OCI-LY1 (cell line): ENCODE measurements around the gene CROCC.

Experiments
- H2AFZ ChIP-seq: fragments of 200-600 bp; sonication (generic), shearing (Covaris generic); 2 replicates; pipeline ENCODE4 v1.6.0; 2014; ENCODE audit warnings: antibody characterized with exemption, mild to moderate bottlenecking, low read length
- H3F3A ChIP-seq: fragments of 200-600 bp; sonication (generic), shearing (Covaris generic); 2 replicates; pipeline ENCODE4 v1.6.0; 2014; ENCODE audit warnings: mild to moderate bottlenecking, antibody characterized with exemption, low read length, moderate library complexity; ENCODE audit not compliant: insufficient read depth
- H3K27ac ChIP-seq: fragments of 200-600 bp; sonication (generic); 2 replicates; pipeline ENCODE4 v1.5.1; 2014; ENCODE audit warnings: low read length, mixed run types, mild to moderate bottlenecking, low read depth; ENCODE audit not compliant: poor library complexity, severe bottlenecking
- H3K27me3 ChIP-seq: fragments of 200-600 bp; sonication (generic); 2 replicates; pipeline ENCODE4 v1.6.0; 2014; ENCODE audit warnings: antibody characterized with exemption, mild to moderate bottlenecking, low read length, moderate library complexity; ENCODE audit not compliant: insufficient read depth
- H3K36me3 ChIP-seq: fragments of 200-600 bp; sonication (generic); 2 replicates; pipeline ENCODE4 v1.6.1; 2014; ENCODE audit warnings: mild to moderate bottlenecking, antibody characterized with exemption, low read length, moderate library complexity, mixed read lengths; ENCODE audit not compliant: insufficient read depth
- H3K4me1 ChIP-seq: fragments of 200-600 bp; sonication (generic); 2 replicates; pipeline ENCODE4 v1.5.1; 2014; ENCODE audit warnings: mild to moderate bottlenecking, low read length, moderate library complexity; ENCODE audit not compliant: insufficient read depth, severe bottlenecking
- H3K4me2 ChIP-seq: fragments of 200-600 bp; sonication (generic), shearing (Covaris generic); 2 replicates; pipeline ENCODE4 v1.6.1; 2014; ENCODE audit warnings: low read length
- H3K4me3 ChIP-seq: fragments of 200-600 bp; sonication (generic); 2 replicates; pipeline ENCODE4 v1.5.1; 2014; ENCODE audit warnings: low read length, low read depth, mild to moderate bottlenecking, mixed read lengths; ENCODE audit not compliant: poor library complexity, severe bottlenecking
- H3K79me2 ChIP-seq: fragments of 200-600 bp; shearing (Covaris generic); 2 replicates; pipeline ENCODE4 v1.6.1; 2016; ENCODE audit warnings: mixed run types, low read length, mixed read lengths; ENCODE audit not compliant: insufficient read depth
- H3K9ac ChIP-seq: fragments of 200-600 bp; sonication (generic), shearing (Covaris generic); 2 replicates; pipeline ENCODE4 v1.6.1; 2014; ENCODE audit warnings: mild to moderate bottlenecking, low read length, mixed read lengths
- H3K9me2 ChIP-seq: fragments of 200-600 bp; sonication (generic), shearing (Covaris generic); 2 replicates; pipeline ENCODE4 v1.6.1; 2014; ENCODE audit warnings: low read depth, mild to moderate bottlenecking, low read length, mixed read lengths
- H3K9me3 ChIP-seq: fragments of 200-600 bp; shearing (Covaris generic); 2 replicates; pipeline ENCODE4 v1.6.1; 2014; ENCODE audit warnings: low read length, mixed read lengths
- H4K20me1 ChIP-seq: fragments of 200-600 bp; sonication (generic), shearing (Covaris generic); 2 replicates; pipeline ENCODE4 v1.6.0; 2016; ENCODE audit warnings: mild to moderate bottlenecking, low read length; ENCODE audit not compliant: insufficient read depth
- EZH2 ChIP-seq: fragments of 200-600 bp; sonication (generic), shearing (Covaris generic); IDR thresholded peaks from 2 replicates; pipeline ENCODE4 v1.8.0; 2017; ENCODE audit warnings: borderline replicate concordance, mixed run types, mild to moderate bottlenecking, antibody characterized with exemption, low read length, moderate library complexity, mixed read lengths
- TF ChIP-seq, protein P1 (sequence below): fragments of 200-600 bp; sonication (generic), shearing (Covaris generic); IDR thresholded peaks from 2 replicates; pipeline ENCODE4 v1.5.1; 2017; ENCODE audit warnings: mild to moderate bottlenecking, antibody characterized with exemption, low read length, moderate library complexity, mixed read lengths

The CROCC gene

DNA sequence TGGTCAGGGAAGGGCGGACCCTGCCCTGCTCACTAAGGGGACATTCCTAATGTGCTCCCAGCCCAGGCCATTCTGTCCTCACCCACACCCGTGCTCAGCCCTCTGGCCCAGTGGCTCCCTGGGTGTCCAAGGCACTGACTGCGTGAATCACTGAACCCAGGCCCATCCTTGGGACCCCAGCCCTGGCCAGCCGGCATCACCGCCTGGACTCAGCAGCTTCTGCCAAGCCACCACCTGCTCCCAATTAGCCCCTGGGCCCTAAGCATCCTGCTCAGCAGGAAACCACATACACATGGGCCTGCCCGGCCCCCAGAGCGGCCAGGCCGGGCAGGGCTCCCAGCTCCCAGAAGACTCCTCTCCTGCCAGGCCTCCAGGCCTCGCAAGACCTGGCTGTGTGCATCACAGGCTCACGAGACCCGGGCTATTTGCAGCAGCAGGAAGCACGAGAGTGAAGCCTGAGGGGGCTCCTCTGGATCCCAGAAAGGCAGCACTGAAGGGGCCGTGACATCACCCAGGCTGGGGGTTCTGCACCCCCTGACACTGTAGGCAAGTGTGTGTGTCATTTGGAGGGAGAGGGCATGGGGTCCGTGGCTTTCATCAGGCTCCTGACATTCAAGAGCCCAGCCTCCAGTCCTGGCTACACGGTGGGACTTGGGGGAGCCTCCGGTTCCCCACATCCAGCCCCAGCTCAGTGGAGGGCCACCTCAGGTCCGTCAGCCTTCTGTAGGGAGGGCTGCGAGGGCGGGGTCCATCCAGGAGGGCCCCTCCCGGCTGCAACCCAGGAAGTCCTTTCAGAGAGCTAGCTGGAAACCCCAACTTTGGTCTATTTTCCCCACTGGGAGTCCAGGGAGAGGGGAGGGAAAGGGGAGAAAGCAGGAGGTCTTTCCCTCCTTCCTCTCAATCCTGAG, 57.1 kb downstream of the CROCC start:
- H3K9me3 ChIP-seq: no peaks in the 10 kb centered on the region
- H3K79me2 ChIP-seq: no peaks in the 10 kb centered on the region
- H3K4me1 ChIP-seq: no peaks in the 10 kb centered on the region
- H3F3A ChIP-seq: no peaks in the 10 kb centered on the region
- no peaks in the 10 kb centered on the region for H3K9me2 ChIP-seq
- TF ChIP-seq, protein P1, sequence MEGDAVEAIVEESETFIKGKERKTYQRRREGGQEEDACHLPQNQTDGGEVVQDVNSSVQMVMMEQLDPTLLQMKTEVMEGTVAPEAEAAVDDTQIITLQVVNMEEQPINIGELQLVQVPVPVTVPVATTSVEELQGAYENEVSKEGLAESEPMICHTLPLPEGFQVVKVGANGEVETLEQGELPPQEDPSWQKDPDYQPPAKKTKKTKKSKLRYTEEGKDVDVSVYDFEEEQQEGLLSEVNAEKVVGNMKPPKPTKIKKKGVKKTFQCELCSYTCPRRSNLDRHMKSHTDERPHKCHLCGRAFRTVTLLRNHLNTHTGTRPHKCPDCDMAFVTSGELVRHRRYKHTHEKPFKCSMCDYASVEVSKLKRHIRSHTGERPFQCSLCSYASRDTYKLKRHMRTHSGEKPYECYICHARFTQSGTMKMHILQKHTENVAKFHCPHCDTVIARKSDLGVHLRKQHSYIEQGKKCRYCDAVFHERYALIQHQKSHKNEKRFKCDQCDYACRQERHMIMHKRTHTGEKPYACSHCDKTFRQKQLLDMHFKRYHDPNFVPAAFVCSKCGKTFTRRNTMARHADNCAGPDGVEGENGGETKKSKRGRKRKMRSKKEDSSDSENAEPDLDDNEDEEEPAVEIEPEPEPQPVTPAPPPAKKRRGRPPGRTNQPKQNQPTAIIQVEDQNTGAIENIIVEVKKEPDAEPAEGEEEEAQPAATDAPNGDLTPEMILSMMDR: no peak
- TF ChIP-seq EZH2: no peak
- no peak overlapping the region for H3K9ac ChIP-seq
- H3K27ac ChIP-seq: no peak overlapping the region
- H3K4me3 ChIP-seq: no peak overlapping the region
- H3K4me2 ChIP-seq: no peak overlapping the region
- H3K36me3 ChIP-seq: no peaks in the 10 kb centered on the region
- no peaks in the 10 kb centered on the region for H4K20me1 ChIP-seq
- H2AFZ ChIP-seq: no peak overlapping the region
- peaks cover 4% of the 10 kb centered on the region; the same call in 1 of the 2 replicates for H3K27me3 ChIP-seq

DNA sequence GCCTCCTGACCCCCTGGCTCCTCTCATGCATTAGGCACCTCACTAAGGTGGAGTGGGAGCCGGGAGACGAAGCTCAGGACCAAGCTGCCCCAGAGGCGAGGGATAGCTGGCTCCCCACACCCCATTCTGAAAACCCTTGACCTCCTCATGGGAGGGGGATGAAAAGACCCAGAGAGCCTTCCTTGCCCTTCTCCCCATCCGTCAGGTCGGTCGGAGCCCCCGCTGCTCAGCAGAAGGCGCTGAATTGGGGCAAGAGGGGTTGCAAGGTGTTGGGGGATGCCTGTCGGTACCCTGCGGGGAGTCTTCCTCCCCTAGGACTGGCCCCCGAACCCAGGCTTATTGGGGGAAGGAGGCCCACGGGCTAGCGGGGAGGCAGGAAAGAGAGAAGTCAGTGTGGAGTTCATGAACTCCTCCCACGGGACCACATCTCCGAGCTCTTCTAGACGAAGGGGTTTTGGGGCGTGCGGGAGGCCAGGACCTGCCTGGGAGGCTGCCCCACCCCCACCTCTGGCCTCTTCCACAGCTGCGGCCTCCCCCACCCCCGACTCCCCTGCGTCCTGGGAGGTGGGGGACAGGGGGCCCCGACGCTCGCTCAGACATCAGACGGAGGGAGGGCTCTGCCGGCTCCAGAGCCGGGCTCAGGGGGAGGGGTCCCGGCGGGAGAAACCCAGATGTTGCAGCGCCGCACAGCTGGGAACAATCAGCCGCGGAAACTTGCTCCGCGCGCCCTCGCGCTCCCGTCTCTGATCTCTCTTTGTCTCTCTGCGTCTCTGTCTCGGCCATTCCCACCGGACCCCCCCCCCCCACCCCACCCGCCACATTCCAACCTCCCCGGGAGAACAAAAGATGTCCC, 58.0 kb downstream of the CROCC start:
- no peak overlapping the region for H3K4me2 ChIP-seq
- no peaks in the 10 kb centered on the region for H3K9me2 ChIP-seq
- no peaks in the 10 kb centered on the region for H3K4me1 ChIP-seq
- H3F3A ChIP-seq: no peaks in the 10 kb centered on the region
- H3K79me2 ChIP-seq: no peaks in the 10 kb centered on the region
- no peak overlapping the region for H3K4me3 ChIP-seq
- no peaks in the 10 kb centered on the region for H3K9me3 ChIP-seq
- H2AFZ ChIP-seq: no peak overlapping the region
- H3K36me3 ChIP-seq: no peaks in the 10 kb centered on the region
- no peaks in the 10 kb centered on the region for H4K20me1 ChIP-seq
- TF ChIP-seq, protein P1: no peak
- TF ChIP-seq EZH2: no peak
- H3K27me3 ChIP-seq: peaks cover 4% of the 10 kb centered on the region; the same call in 1 of the 2 replicates
- no peak overlapping the region for H3K9ac ChIP-seq
- no peak overlapping the region for H3K27ac ChIP-seq

DNA sequence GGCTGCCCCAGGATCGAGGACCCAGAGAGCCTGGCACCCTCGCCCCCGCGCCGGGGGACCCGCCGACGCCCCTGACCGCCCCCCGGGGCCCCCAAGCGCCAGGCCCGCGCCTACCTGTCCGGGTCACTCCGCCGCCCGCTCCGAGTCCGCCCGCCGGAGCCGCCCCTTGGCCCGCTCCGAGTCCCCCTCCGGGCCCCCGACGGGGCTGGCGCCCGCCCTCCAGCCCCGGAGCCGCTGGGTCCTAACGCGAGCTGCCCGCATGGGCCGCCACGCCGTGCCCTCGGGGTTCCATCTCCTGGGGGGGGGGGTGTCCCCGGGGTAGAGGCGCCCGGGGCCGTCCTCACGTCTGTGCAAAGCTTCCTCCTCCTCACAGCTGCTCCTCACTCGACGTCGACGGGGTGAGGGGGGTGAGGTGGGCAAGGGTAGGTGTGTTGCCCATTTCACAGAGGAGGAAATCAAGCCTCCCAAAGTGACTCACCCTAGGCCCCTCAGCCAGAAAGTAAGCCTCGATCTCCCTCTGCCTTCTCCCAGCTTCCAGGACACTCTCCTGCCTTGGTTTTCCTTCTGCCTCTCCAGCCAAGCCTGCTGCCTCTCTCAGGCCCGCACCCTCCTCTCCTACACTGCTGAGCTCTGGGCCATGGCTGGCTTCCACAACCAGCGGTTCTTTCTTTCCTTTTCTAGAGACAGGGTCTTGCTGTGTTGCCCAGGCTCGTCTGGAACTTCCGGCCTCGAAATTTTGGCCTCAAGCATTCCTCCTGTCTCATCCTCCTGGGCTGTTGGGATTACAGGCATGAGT, 58.9 kb downstream of the CROCC start, which contains the start of gene MFAP2:
MFAP2 (minus strand) TSS at position 148 of the 796 bp plus-strand sequence. CDS start 2,347 bp downstream, outside the sequence.
- H3K9me2 ChIP-seq: no peaks in the 10 kb centered on the region
- H3K27ac ChIP-seq: no peak within 1 kb of the TSS
- H3K4me3 ChIP-seq: no peak within 1 kb of the TSS
- no peak for TF ChIP-seq EZH2
- TF ChIP-seq, protein P1: no peak
- H3K36me3 ChIP-seq: no peaks in the 10 kb centered on the region
- no peaks in the 10 kb centered on the region for H3K4me1 ChIP-seq
- no peaks in the 10 kb centered on the region for H4K20me1 ChIP-seq
- H3F3A ChIP-seq: no peaks in the 10 kb centered on the region
- no peak within 1 kb of the TSS for H2AFZ ChIP-seq
- H3K27me3 ChIP-seq: peaks cover 4% of the 10 kb centered on the region; the same call in 1 of the 2 replicates
- no peak within 1 kb of the TSS for H3K9ac ChIP-seq
- no peak within 1 kb of the TSS; the same call in 1 of the 2 replicates for H3K4me2 ChIP-seq
- no peaks in the 10 kb centered on the region for H3K79me2 ChIP-seq
- no peaks in the 10 kb centered on the region for H3K9me3 ChIP-seq
